MM.1S (cell line): ENCODE measurements around the gene CD6.

Experiments used
- EZH2 ChIP-seq: fragments of 300-600 bp; sonication (generic); optimal IDR thresholded peaks from 2 replicates; pipeline ENCODE3; 2017; ENCODE audit warnings: low read depth, mild to moderate bottlenecking, antibody characterized with exemption, low read length, mixed read lengths
- TF ChIP-seq, protein P1 (sequence below): fragments of 300-600 bp; sonication (generic); IDR thresholded peaks from 2 replicates; pipeline ENCODE4 v1.5.1; 2016; ENCODE audit warnings: antibody characterized with exemption, low read length, mixed read lengths

- no peak for TF ChIP-seq EZH2
- TF ChIP-seq, protein P1, sequence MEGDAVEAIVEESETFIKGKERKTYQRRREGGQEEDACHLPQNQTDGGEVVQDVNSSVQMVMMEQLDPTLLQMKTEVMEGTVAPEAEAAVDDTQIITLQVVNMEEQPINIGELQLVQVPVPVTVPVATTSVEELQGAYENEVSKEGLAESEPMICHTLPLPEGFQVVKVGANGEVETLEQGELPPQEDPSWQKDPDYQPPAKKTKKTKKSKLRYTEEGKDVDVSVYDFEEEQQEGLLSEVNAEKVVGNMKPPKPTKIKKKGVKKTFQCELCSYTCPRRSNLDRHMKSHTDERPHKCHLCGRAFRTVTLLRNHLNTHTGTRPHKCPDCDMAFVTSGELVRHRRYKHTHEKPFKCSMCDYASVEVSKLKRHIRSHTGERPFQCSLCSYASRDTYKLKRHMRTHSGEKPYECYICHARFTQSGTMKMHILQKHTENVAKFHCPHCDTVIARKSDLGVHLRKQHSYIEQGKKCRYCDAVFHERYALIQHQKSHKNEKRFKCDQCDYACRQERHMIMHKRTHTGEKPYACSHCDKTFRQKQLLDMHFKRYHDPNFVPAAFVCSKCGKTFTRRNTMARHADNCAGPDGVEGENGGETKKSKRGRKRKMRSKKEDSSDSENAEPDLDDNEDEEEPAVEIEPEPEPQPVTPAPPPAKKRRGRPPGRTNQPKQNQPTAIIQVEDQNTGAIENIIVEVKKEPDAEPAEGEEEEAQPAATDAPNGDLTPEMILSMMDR: no peak
Measured at GRCh38 chr11:60952742-60953170, 18.7 kb upstream of the CD6 start.
